Measurements from ENCODE around the gene HSPA1L.

DNA sequence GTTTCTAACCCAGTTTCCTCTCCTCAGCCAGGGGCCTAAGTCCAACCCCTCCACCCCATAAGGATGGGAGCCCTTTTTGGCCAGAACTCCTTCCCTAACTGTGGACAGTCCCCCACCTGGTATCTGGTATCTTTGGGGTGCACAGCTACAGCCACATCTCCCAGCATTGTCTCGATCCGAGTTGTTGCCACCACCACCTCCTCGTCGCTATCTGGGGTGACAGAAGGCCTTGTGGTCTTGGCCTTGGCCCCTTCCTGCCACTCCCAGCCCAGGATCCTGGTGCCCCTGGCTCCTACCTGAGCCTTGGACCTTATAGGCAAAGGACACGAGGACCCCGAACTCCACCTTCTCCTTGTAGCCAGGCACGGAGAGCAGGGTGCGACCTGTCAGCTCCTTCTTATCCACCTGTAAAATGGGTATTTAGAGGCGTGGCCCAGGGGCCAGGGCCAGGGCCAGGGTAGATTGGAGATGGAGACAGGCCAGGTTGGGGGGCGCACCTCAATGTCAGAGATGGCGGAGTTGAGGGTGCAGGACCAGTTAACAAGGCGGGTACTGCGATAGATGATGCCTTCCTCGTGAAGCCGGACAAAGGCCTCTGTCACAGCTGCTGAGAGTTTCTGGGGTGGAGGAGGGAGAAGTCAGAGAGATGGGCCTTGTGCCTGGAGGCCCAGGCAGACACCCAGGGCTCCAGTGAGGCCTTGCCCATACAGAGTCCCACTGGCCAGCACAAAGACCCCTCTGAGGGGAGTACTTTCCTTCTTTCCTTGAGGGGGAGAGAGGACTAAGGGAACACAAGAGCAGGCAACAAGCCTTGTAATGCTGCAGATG is 30.8 kb downstream of the HSPA1L start:
- TF ChIP-seq GATA2 (IDR thresholded peaks at IDR 0.05; ENCODE audit: low read depth, low read length), result no peak
- no peak for TF ChIP-seq GATA3 (IDR thresholded peaks at IDR 0.05; ENCODE audit: low read depth, low read length)
